Panc1 (cell line): ENCODE measurements around the gene RIMBP2. TPM values are rescaled to one million over a fixed set of nuclear protein-coding genes. Genes with fewer than 3 reads are reported as not detected.

ENCODE experiments used
- ATAC-seq: fragments of 200-7000 bp; cut with Tn5 transposase; 2 replicates; pipeline ENCODE4 v1.9.1; 2020; ENCODE audit warnings: mild to moderate bottlenecking, moderate library complexity
- BruUV-seq: library from RNA; stranded (reverse); fragments of 400-500 nt; replicated peaks from 2 replicates; lab custom pipeline; 2021; lab: Mats Ljungman, UMichigan
- CTCF ChIA-PET: fragments of 300-600 bp; sonication (Branson Sonifier 250); formaldehyde crosslinking; loops from one replicate; lab custom pipeline; 2022; ENCODE audit warnings: antibody characterized with exemption; lab: Charles Lee
- POLR2A ChIA-PET: fragments of 300-600 bp; sonication (Branson Sonifier 250); formaldehyde crosslinking; loops from one replicate; lab custom pipeline; 2022; ENCODE audit warnings: antibody characterized with exemption; lab: Charles Lee
- DNase-seq: peaks from one replicate; pipeline ENCODE4 v3.0.0-alpha.2; 2010; ENCODE audit warnings: low read depth, low spot score
- H3K27ac ChIP-seq: 2 replicates; pipeline ENCODE4 v1.5.1; 2011; ENCODE audit warnings: mild to moderate bottlenecking, low read length, inconsistent platforms
- H3K27me3 ChIP-seq: fragments of 200-500 bp; sonication (Bioruptor generic); 2 replicates; pipeline ENCODE4 v1.6.0; 2014; ENCODE audit warnings: low read length, inconsistent platforms; ENCODE audit not compliant: control insufficient read depth, insufficient read depth
- H3K36me3 ChIP-seq: fragments of 200-500 bp; sonication (Bioruptor generic); 2 replicates; pipeline ENCODE4 v1.5.1; 2014; ENCODE audit warnings: inconsistent platforms, mild to moderate bottlenecking, low read length, moderate library complexity; ENCODE audit not compliant: control insufficient read depth, insufficient read depth
- H3K4me1 ChIP-seq: 2 replicates; pipeline ENCODE4 v1.5.1; 2011; ENCODE audit warnings: inconsistent platforms, mild to moderate bottlenecking, low read length, moderate library complexity; ENCODE audit not compliant: control insufficient read depth, insufficient read depth
- H3K4me3 ChIP-seq, 2 experiments: 2 replicates each; pipeline ENCODE4 v1.5.1; 2011 to 2012; ENCODE audit warnings: low read depth in 2 of 2, low read length in 2 of 2, mild to moderate bottlenecking in 2 of 2, inconsistent platforms in 1 of 2, moderate library complexity in 1 of 2
- H3K9me3 ChIP-seq: fragments of 200-500 bp; sonication (Bioruptor generic); 2 replicates; pipeline ENCODE4 v1.5.1; 2014; ENCODE audit warnings: low read depth, mild to moderate bottlenecking, inconsistent platforms, low read length, moderate library complexity; ENCODE audit not compliant: control insufficient read depth, insufficient read depth
- CTCF ChIP-seq: fragments of 450-650 bp; IDR thresholded peaks from 2 replicates; pipeline ENCODE4 v1.5.1; 2017; ENCODE audit warnings: mild to moderate bottlenecking
- POLR2AphosphoS5 ChIP-seq: IDR thresholded peaks from 2 replicates; pipeline ENCODE4 v1.6.1; 2012; ENCODE audit warnings: mild to moderate bottlenecking, low read depth, low read length, moderate library complexity
- REST ChIP-seq, 2 experiments: IDR thresholded peaks; 2 replicates each; pipeline ENCODE4 v1.6.1; 2011 to 2012; ENCODE audit warnings: low read depth in 2 of 2, control low read depth in 1 of 2, low read length in 1 of 2, mild to moderate bottlenecking in 1 of 2, moderate library complexity in 1 of 2; ENCODE audit not compliant: insufficient read depth in 1 of 2
- SIN3A ChIP-seq: IDR thresholded peaks from 2 replicates; pipeline ENCODE4 v1.6.1; 2012; ENCODE audit warnings: low read depth, mild to moderate bottlenecking, low read length, moderate library complexity, borderline replicate concordance; ENCODE audit not compliant: insufficient read depth
- TCF7L2 ChIP-seq: IDR thresholded peaks from 2 replicates; pipeline ENCODE4 v1.6.1; 2011; ENCODE audit warnings: mild to moderate bottlenecking, low read depth, low read length, inconsistent platforms
- in situ Hi-C: cut with HindIII; loops from 2 replicates; pipeline ENCODE4 v1.10.0; 2016; ENCODE audit warnings: low sequenced_read_pairs, low pct_unique_long_range_greater_than_20kb
- intact Hi-C: fragments of 100-400 bp; cut with micrococcal nuclease; formaldehyde crosslinking; loops from one replicate; pipeline ENCODE4 v1.10.0; 2022; ENCODE audit not compliant: unreplicated experiment
- total RNA-seq: library from RNA; stranded (reverse); gene quantifications from one replicate; pipeline ENCODE4 v1.2.1, GENCODE V29; 2021; ENCODE audit not compliant: unreplicated experiment

The RIMBP2 gene
- total RNA-seq, 1 experiment from 2014 or later: not detected

GRCh38 chr12:130474599-130475269 is 241.4 kb downstream of the RIMBP2 start:
- no peak for ATAC-seq
- H3K9me3 ChIP-seq: no peaks in the 10 kb centered on the region
- intact Hi-C loops: no loop called here
- DNase-seq: no peak
- no peak overlapping the region for H3K4me3 ChIP-seq
- no peaks in the 10 kb centered on the region for H3K36me3 ChIP-seq
- BruUV-seq: no TSS peak
- H3K27ac ChIP-seq: no peak overlapping the region
- TF ChIP-seq CTCF (no peak), SIN3A (no peak), TCF7L2 (no peak), POLR2AphosphoS5 (no peak), REST (IDR thresholded peaks at IDR 0.05; ENCODE audit: insufficient read depth in 1 of 2, low read depth in 2 of 2, low read length in 1 of 2) (no peak)
- no peaks in the 10 kb centered on the region for H3K4me1 ChIP-seq
- CTCF ChIA-PET: no interaction called here
- peaks cover 7% of the 10 kb centered on the region; the same call in 1 of the 2 replicates for H3K27me3 ChIP-seq
- POLR2A ChIA-PET: no interaction called here
- in situ Hi-C loops: no loop called here

- Histone ChIP-seq H3K4me1 (no peaks in the 10 kb centered on the region), H3K27me3 (peaks cover 7% of the 10 kb centered on the region; the same call in 1 of the 2 replicates), H3K27ac (no peak overlapping the region), H3K9me3 (no peaks in the 10 kb centered on the region), H3K36me3 (no peaks in the 10 kb centered on the region), H3K4me3 (no peak overlapping the region)
- TF ChIP-seq TCF7L2 (no peak), SIN3A (no peak), POLR2AphosphoS5 (no peak), CTCF (no peak), REST (IDR thresholded peaks at IDR 0.05; ENCODE audit: insufficient read depth in 1 of 2, low read depth in 2 of 2, low read length in 1 of 2) (no peak)
- in situ Hi-C loops: no loop called here
- intact Hi-C loops: no loop called here
- no peak for ATAC-seq
- CTCF ChIA-PET: no interaction called here
- no TSS peak for BruUV-seq
- no peak for DNase-seq
- POLR2A ChIA-PET: no interaction called here
Measured at GRCh38 chr12:130473266-130473665, 242.8 kb downstream of the RIMBP2 start.
